ENCODE results near the gene ATP6V1C2.
"Not testable (repeated sequence)": the region's sequence is repeated elsewhere in the genome, so short reads cannot be mapped to it uniquely, and the experiment has no call there.

Gene ATP6V1C2

DNA sequence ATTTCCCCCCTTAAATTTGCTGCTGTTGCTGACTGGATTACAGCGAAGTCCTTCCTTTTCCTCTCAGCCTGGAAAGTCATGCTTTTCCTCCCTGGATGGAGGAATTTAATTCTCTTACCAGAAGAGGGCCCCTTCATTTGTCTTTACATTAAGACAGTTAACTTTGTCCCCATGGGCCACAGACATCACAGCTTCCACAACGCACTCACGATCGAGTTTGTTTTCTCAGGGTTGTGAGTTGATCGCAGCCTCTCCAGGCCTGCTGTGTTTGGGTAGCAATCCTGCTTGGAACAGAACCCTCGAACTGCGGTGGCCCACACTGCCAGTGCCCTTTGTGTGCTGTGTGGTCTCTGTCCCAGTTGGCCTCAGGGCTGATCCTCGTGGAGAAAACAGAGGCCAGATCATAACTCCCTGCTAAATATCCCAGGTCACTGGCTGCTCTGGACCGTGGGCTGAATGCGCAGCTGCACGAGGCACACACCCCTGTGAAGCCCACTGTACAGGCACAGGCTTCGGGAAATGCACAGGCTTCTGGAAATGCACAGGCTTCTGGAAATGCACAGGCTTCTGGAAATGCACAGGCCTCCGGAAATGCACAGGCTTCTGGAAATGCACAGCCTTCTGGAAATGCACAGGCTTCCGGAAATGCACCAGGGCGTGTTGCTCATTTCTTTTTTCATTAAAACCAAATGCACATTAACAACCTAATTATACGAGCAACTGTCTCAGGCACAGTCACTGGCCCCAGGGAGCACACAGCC, 93.3 kb downstream of the ATP6V1C2 start:
- no peak overlapping the region for H4K5ac ChIP-seq (ENCODE audit: low read length)
- no peaks in the 10 kb centered on the region for H3K79me1 ChIP-seq (ENCODE audit: low read length)
- no CpG with 5 or more reads among the region's 16 CpGs for WGBS (ENCODE audit: extremely low coverage, insufficient coverage, low lambda C conversion rate)
- peak; percentile 42 for DNase-seq
- no peak overlapping the region for H2BK15ac ChIP-seq (replicated peaks; ENCODE audit: low read depth)
- H3K4me3 ChIP-seq (ENCODE audit: low read length): no peak overlapping the region
- peaks cover 26% of the 10 kb centered on the region for H3K79me2 ChIP-seq (ENCODE audit: control insufficient read depth, insufficient read depth, low read length)
- H3K27ac ChIP-seq (ENCODE audit: low read depth, low read length): no peak overlapping the region
- H2BK120ac ChIP-seq (ENCODE audit: low read depth, low read length): no peak overlapping the region
- H3K56ac ChIP-seq (ENCODE audit: low read length): peak overlapping the region; percentile 78
- no peak overlapping the region for H4K8ac ChIP-seq (ENCODE audit: low read depth, low read length)
- H3K36me3 ChIP-seq (ENCODE audit: control insufficient read depth, insufficient read depth, low read length): no peaks in the 10 kb centered on the region
- H3K23ac ChIP-seq (ENCODE audit: low read length): no peak overlapping the region
- H3K27me3 ChIP-seq (ENCODE audit: insufficient read depth, low read length, poor library complexity): no peaks in the 10 kb centered on the region
- H3K4ac ChIP-seq (ENCODE audit: low read depth, low read length): no peak overlapping the region
- H2BK5ac ChIP-seq (ENCODE audit: low read length): no peak overlapping the region
- H3K4me2 ChIP-seq (ENCODE audit: low read length): no peak overlapping the region
- peaks cover 3% of the 10 kb centered on the region for H3K4me1 ChIP-seq (ENCODE audit: control insufficient read depth, low read depth, low read length)
- no peak overlapping the region for H2AK5ac ChIP-seq (ENCODE audit: low read length)
- H3K18ac ChIP-seq (ENCODE audit: low read length): no peak overlapping the region
- H3K9ac ChIP-seq (ENCODE audit: low read length): peak overlapping the region; percentile 23

GRCh38 chr2:10817413-10817812, 96.0 kb downstream of the ATP6V1C2 start:
- H2BK15ac ChIP-seq (replicated peaks; ENCODE audit: low read depth): no peak overlapping the region
- H3K27ac ChIP-seq (ENCODE audit: low read depth, low read length): no peak overlapping the region
- no peak overlapping the region for H4K5ac ChIP-seq (ENCODE audit: low read length)
- no peak overlapping the region for H2BK5ac ChIP-seq (ENCODE audit: low read length)
- H3K23ac ChIP-seq (ENCODE audit: low read length): no peak overlapping the region
- no peak overlapping the region for H4K8ac ChIP-seq (ENCODE audit: low read depth, low read length)
- H3K9ac ChIP-seq (ENCODE audit: low read length): no peak overlapping the region
- WGBS (ENCODE audit: extremely low coverage, insufficient coverage, low lambda C conversion rate): no CpG with 5 or more reads among the region's 5 CpGs
- H3K79me1 ChIP-seq (ENCODE audit: low read length): no peaks in the 10 kb centered on the region
- no peaks in the 10 kb centered on the region for H3K79me2 ChIP-seq (ENCODE audit: control insufficient read depth, insufficient read depth, low read length)
- H3K4me1 ChIP-seq (ENCODE audit: control insufficient read depth, low read depth, low read length): no peaks in the 10 kb centered on the region
- H3K4me2 ChIP-seq (ENCODE audit: low read length): no peak overlapping the region
- H2BK120ac ChIP-seq (ENCODE audit: low read depth, low read length): no peak overlapping the region
- H3K18ac ChIP-seq (ENCODE audit: low read length): no peak overlapping the region
- H3K4ac ChIP-seq (ENCODE audit: low read depth, low read length): no peak overlapping the region
- no peak overlapping the region for H3K56ac ChIP-seq (ENCODE audit: low read length)
- no peaks in the 10 kb centered on the region for H3K27me3 ChIP-seq (ENCODE audit: insufficient read depth, low read length, poor library complexity)
- no peak overlapping the region for H3K4me3 ChIP-seq (ENCODE audit: low read length)
- no peaks in the 10 kb centered on the region for H3K36me3 ChIP-seq (ENCODE audit: control insufficient read depth, insufficient read depth, low read length)
- H2AK5ac ChIP-seq (ENCODE audit: low read length): no peak overlapping the region
- DNase-seq: peak; percentile 53

GRCh38 chr2:10818305-10818704, 96.9 kb downstream of the ATP6V1C2 start:
- not testable (repeated sequence) for H3K36me3 ChIP-seq (ENCODE audit: control insufficient read depth, insufficient read depth, low read length)
- WGBS (ENCODE audit: extremely low coverage, insufficient coverage, low lambda C conversion rate): no CpG with 5 or more reads among the region's 3 CpGs

DNA sequence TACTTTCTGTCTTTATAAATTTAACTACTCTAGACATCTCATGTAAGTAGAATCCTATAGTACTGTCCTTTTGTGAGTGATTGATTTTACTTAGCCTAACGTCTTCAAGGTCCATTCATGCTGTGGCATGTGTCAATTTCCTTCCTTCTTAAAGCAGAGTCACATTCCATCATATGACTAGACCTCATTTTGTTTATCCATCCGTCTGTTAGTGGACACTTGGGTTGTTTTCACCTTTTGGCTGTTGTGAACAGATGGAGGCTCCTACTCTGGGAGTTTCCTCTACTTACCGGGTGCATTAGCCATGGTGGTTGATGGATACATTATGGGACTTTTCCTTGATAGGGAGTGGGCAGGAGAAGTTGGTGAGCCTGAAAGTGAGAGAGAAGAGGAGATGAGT, 97.6 kb downstream of the ATP6V1C2 start:
- Histone ChIP-seq H3K79me2 (ENCODE audit: control insufficient read depth, insufficient read depth, low read length) (no peaks in the 10 kb centered on the region), H3K4me3 (ENCODE audit: low read length) (no peak overlapping the region), H3K9ac (ENCODE audit: low read length) (no peak overlapping the region), H3K4me2 (ENCODE audit: low read length) (no peak overlapping the region), H2BK15ac (replicated peaks; ENCODE audit: low read depth) (no peak overlapping the region), H3K36me3 (ENCODE audit: control insufficient read depth, insufficient read depth, low read length) (no peaks in the 10 kb centered on the region), H3K27me3 (ENCODE audit: insufficient read depth, low read length, poor library complexity) (no peaks in the 10 kb centered on the region), H3K18ac (ENCODE audit: low read length) (no peak overlapping the region), H3K4me1 (ENCODE audit: control insufficient read depth, low read depth, low read length) (no peaks in the 10 kb centered on the region), H2AK5ac (ENCODE audit: low read length) (no peak overlapping the region), H4K5ac (ENCODE audit: low read length) (no peak overlapping the region), H3K79me1 (ENCODE audit: low read length) (no peaks in the 10 kb centered on the region), H3K4ac (ENCODE audit: low read depth, low read length) (no peak overlapping the region), H3K27ac (ENCODE audit: low read depth, low read length) (no peak overlapping the region), H2BK5ac (ENCODE audit: low read length) (no peak overlapping the region), H3K56ac (ENCODE audit: low read length) (no peak overlapping the region), H2BK120ac (ENCODE audit: low read depth, low read length) (no peak overlapping the region), H4K8ac (ENCODE audit: low read depth, low read length) (no peak overlapping the region), H3K23ac (ENCODE audit: low read length) (no peak overlapping the region)
- DNase-seq: no peak
- no CpG with 5 or more reads among the region's 3 CpGs for WGBS (ENCODE audit: extremely low coverage, insufficient coverage, low lambda C conversion rate)

More at GRCh38 chr2:10818305-10818704, 96.9 kb downstream of the ATP6V1C2 start:
- not testable (repeated sequence) for H3K56ac ChIP-seq (ENCODE audit: low read length); DNase-seq; H3K9ac ChIP-seq (ENCODE audit: low read length); H3K4me2 ChIP-seq (ENCODE audit: low read length); H3K27ac ChIP-seq (ENCODE audit: low read depth, low read length); H3K4me1 ChIP-seq (ENCODE audit: control insufficient read depth, low read depth, low read length); H3K4ac ChIP-seq (ENCODE audit: low read depth, low read length); H2AK5ac ChIP-seq (ENCODE audit: low read length); H3K27me3 ChIP-seq (ENCODE audit: insufficient read depth, low read length, poor library complexity); H3K18ac ChIP-seq (ENCODE audit: low read length); H4K8ac ChIP-seq (ENCODE audit: low read depth, low read length); H4K5ac ChIP-seq (ENCODE audit: low read length); H2BK15ac ChIP-seq (replicated peaks; ENCODE audit: low read depth); H3K79me2 ChIP-seq (ENCODE audit: control insufficient read depth, insufficient read depth, low read length); H3K4me3 ChIP-seq (ENCODE audit: low read length); H2BK5ac ChIP-seq (ENCODE audit: low read length); H3K79me1 ChIP-seq (ENCODE audit: low read length); H2BK120ac ChIP-seq (ENCODE audit: low read depth, low read length); H3K23ac ChIP-seq (ENCODE audit: low read length)

- Histone ChIP-seq H3K27ac (ENCODE audit: low read depth, low read length) (no peak overlapping the region), H3K27me3 (ENCODE audit: insufficient read depth, low read length, poor library complexity) (no peaks in the 10 kb centered on the region), H3K4ac (ENCODE audit: low read depth, low read length) (no peak overlapping the region), H3K79me1 (ENCODE audit: low read length) (no peaks in the 10 kb centered on the region), H2BK120ac (ENCODE audit: low read depth, low read length) (no peak overlapping the region), H2BK5ac (ENCODE audit: low read length) (no peak overlapping the region), H3K36me3 (ENCODE audit: control insufficient read depth, insufficient read depth, low read length) (no peaks in the 10 kb centered on the region), H3K4me1 (ENCODE audit: control insufficient read depth, low read depth, low read length) (no peaks in the 10 kb centered on the region), H3K4me3 (ENCODE audit: low read length) (no peak overlapping the region), H3K18ac (ENCODE audit: low read length) (no peak overlapping the region), H2AK5ac (ENCODE audit: low read length) (no peak overlapping the region), H3K79me2 (ENCODE audit: control insufficient read depth, insufficient read depth, low read length) (no peaks in the 10 kb centered on the region), H4K5ac (ENCODE audit: low read length) (no peak overlapping the region), H4K8ac (ENCODE audit: low read depth, low read length) (no peak overlapping the region), H2BK15ac (replicated peaks; ENCODE audit: low read depth) (no peak overlapping the region), H3K23ac (ENCODE audit: low read length) (no peak overlapping the region), H3K9ac (ENCODE audit: low read length) (no peak overlapping the region), H3K56ac (ENCODE audit: low read length) (no peak overlapping the region), H3K4me2 (ENCODE audit: low read length) (no peak overlapping the region)
- DNase-seq: no peak
- 100% methylated on average over 1 of the region's 12 CpGs for WGBS (ENCODE audit: extremely low coverage, insufficient coverage, low lambda C conversion rate)
Observed at GRCh38 chr2:10819714-10820314, 98.4 kb downstream of the ATP6V1C2 start.
